COR-L47 (cell line): ENCODE data around the gene CAPN15.

Source experiments
- DNase-seq: peaks from one replicate; lab custom pipeline; 2025; lab: John Stamatoyannopoulos, UW

CAPN15 gene

DNA sequence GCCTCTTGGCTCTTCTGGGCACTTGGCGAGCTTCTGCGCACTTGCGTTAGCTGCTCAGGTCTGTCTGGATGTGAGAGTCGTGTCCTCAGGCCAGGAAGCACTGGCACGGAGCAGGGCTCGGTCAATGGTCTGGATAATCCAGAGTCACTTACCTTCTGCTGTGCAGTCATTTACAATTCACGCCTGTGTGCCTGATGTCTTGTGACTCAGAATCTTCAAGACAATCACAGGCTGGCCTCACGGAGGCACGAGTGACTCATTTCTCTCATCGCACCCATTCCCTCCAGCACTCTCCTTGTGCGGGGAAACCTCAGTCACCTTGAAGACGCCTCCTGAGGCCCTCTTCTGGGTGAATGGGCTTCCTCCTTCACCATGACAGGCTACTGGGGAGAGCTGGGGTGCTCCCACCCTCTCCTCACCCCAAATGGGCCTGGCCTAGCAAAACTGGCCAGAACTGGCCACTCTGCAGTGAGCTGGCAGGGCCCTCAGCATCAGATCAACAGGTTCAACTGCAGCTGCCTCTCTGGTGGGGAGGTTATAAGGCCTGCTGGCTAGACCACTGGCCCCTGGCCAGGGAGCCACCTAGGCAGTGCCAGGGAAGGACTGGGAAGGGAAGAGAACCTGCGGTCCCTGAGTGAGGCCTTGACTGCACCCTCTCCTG is 1.9 kb upstream of the CAPN15 start:
- DNase-seq, result no peak

DNA sequence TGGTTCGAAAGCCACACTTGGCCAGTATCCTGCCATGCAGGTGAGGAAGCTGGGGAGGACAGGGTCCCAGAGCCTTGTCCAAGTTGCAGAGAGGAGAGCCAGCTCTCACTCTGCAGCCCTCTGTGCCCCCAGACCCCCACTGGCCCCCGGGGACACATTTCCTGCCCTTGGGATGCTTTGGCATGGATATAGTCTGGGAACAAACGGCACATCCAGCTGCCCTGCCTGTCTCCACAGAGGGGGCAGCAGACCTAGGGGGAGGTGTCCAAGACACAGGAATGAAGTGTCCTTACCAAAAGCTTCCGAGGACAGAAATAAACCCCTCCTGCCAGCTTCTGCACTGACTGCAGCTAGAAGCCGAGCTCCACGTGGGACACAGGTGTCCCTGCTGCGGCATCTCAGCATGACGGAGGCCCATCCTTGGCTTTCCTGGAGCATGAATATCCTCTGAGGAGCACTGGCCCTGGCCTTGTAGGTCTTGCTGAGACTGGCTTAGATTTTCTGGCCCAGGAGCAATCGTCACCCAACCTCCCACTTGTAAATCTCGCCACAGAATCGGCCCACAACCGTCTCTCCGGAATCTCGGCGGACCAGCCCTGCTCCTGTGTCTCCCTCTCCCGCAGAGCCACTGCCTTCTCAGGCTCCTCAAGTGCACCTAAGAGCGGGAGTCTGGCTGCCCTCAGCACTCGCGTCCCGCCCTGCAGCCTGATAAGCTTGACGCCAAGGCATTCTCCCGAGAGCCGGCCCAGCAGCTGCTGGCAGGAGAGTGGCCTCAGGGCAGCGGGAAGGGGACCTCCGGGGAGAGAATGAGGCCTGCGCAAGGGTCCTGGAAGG is 1.1 kb upstream of the CAPN15 start:
- DNase-seq, result peak; percentile 29

DNA sequence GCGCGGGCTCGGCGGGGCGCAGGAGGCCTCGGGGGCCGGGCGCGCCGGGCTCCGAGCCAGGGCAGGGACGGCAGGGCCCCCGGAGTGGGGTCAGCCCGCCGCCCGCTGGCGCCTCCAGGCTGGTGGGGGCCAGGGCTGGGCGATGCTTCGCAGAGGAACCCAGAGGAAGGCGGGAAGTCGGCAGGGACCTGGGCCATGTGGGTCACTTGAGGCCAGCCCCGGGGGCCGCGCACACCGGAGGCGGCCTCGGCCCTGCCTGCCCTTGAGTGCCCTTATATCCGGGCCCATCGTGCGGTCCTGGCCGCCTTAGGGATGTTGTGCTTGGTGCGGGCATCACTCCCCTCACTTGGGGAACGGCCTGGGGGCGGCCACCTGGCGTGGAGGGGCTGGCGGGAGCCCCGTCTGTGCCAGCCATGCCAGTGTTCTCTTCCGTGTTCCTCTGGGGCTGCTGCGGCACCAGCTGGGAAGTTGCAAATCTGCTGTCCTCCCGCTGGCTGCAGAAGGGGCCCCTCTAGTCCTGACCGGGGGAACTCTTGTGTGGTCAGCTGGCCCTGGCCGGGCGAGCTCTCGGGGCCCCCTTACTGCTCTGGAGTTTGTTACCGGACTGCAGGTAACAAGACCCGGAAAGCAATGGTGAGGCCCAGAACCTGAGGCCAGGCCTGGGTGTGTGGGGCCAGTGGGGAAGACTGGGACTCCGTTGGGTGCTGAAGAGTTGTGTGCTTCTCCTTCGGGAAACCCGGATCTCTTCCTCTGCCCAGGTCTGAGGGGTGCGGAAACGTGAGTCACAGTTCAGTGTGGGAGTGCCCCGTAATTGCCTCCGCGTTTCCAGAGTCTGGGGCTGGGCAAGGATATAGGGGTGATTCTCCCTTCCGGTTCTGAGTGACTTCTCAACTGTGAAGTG is 849 bp downstream of the CAPN15 start:
- no peak for DNase-seq

DNA sequence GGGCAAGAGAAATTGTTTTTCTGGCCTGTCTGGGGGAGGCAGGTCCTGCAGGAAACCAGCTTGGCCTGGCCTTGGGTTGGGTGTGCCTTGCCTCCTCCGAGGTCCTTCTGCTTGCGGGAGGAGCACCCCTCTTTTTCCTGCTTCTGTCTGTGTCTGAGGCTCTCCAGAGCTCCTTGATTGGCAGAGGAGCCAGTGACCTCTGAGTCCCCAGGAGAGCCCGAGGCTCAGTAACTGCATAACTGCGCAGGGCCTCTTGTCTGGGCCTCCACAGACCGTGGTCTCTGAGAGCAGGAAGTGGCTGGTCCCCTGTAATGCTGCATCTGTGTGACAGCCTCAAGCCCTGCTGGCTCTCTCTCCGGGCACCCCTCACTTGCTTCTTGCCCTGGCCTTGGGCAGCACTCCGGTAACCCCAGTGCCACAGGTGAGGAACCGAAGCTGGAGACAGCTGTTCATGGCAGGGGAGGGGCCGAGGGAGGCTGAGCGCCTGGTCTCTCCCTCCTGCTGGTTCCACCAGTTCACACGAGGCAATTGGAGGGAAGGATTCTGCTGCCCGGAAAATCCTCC is 1.6 kb downstream of the CAPN15 start:
- DNase-seq, result no peak

DNA sequence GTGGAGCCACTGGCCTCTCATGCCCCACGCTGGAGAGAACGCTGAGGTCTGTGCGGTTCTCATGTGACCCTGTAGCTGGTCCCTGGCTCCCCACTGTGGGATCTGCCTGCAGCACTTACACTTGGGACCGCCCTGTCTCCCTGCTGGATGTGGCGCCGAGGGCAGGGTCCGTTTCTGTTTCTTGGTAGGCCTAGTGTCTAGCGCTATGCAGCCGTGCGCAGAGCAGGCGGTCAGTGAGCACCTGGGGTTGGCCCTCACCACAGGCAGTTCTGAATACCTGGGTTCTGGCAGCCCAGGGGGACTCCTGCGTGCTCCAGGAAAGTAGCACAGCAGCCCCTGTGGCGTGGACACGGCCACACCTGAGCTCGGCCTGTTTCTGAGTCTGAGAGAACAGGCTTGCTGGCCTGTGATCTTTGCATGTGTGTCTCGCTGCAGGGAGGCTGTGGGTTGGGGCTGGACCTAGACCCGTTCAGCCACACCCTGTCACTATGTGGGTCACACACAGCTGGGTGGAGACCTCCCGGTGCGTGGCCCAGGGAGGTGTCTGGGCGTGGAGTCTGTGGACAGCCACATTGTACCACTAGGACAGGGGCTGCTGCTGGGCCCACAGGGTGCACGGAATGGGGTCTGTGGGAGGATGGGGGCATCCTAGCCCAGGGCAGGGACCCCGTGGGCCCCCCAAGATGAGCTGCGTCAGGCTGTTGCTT is 2.8 kb downstream of the CAPN15 start:
- DNase-seq, result no peak

DNA sequence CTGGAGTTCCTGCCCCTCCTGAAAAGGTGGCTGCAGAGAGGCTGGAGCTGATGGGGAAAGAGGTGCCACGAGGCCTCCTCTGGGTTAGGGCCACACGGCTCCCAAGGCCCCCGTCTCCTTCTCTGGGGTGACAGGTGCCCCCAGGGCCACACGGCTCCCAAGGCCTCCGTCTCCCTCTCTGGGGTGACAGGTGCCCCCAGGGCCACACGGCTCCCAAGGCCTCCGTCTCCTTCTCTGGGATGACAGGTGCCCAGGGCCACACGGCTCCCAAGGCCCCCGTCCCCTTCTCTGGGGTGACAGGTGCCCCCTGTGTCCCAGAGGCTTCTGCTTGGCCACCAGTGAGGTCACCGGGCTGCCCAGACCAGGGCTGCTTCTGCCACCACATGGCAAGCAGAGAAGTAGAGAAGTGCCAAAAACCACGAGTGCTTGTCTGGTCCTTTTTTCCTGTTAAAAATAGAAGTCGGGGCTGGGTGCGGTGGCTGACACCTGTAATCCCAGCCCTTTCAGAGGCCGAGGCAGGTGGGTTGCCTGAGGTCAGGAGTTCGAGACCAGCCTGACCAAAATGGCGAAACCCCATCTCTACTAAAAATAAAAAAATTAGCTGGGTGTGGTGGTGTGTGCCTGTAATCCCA is 4.1 kb downstream of the CAPN15 start:
- no peak for DNase-seq

DNA sequence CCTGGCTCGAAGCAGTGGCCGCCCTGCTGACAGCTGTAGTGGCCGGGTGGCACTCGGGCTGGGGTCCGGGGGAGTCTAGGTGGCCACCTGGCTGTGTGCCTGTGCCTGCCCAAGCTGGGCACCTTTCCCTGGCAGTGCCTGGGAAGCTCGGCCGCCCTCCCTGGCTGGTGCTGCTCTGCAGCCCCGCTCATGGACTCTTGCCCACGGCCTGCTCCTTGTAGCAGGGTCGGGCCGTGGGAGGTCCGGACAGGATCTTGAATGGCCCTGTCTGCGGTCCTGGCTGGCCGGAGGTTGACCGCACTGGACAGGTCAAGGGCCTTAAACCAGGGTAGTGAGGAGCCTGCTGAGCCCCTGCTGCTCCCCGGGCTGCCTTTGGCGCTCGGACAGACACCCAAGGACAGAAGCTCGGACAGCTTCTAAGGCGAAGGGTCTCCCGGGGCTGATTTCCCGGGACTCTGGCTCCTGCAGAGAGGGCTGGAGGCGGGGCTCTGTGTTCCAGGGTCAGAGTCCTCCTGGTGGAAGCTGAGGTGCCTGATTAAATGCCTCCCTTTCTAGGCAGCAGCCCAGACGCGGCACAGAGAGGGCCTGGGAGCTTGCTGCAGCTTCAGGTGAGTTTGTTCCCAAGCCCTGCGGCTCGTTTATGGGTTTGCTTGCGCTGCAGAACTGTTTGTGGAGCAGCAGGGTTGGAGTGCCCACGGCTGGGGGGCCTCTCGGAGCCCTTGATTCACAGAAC is 6.0 kb downstream of the CAPN15 start:
- no peak for DNase-seq

DNA sequence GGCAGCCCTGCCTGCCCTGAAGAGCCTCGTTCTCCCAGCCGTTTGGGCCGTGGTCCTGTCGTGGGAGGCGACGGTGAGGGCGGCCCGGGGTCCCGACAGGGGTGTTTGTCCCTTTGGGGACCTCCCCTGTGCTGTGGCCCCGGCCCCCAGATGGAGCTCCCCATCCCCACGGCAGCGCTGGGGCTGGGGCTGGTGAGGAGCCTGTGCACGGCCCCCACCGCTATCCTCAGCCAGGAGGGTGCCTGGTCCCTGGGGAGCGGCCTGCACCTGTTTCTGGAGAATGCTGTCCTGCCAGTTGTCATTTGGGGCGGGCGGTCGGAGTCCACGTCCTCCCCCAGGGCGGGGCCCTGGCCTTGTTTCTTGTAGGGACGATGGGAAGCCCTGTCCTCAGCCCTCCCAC is 6.6 kb downstream of the CAPN15 start:
- no peak for DNase-seq

DNA sequence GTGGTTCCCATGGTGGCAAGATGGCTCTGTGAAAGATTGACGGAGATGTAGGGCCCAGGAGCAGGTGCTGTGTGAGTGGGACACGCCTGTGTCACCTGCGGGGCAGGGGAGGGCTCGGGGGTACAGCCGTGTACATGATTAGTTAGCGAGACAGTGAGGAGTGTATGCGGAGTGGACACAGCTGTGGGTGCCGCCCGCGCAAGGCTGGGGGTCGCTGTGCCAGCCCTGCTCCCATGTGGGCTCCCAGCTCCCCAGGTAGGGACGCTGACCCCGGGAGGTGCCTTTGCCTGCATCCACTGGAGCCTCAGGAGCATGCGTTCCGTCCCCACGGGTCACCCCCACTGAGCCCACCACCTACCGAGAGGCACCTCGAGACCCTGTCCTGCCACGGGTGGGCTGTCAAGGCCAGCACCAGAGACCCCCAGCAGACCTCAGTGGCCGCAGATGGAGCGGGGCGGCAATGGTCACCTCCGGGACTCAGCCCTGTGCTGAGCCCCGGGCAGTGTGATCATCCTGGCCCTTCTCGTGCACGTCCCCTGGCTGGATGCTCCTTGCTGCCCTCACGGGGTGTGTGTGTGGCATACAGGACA is 7.4 kb downstream of the CAPN15 start:
- no peak for DNase-seq

DNA sequence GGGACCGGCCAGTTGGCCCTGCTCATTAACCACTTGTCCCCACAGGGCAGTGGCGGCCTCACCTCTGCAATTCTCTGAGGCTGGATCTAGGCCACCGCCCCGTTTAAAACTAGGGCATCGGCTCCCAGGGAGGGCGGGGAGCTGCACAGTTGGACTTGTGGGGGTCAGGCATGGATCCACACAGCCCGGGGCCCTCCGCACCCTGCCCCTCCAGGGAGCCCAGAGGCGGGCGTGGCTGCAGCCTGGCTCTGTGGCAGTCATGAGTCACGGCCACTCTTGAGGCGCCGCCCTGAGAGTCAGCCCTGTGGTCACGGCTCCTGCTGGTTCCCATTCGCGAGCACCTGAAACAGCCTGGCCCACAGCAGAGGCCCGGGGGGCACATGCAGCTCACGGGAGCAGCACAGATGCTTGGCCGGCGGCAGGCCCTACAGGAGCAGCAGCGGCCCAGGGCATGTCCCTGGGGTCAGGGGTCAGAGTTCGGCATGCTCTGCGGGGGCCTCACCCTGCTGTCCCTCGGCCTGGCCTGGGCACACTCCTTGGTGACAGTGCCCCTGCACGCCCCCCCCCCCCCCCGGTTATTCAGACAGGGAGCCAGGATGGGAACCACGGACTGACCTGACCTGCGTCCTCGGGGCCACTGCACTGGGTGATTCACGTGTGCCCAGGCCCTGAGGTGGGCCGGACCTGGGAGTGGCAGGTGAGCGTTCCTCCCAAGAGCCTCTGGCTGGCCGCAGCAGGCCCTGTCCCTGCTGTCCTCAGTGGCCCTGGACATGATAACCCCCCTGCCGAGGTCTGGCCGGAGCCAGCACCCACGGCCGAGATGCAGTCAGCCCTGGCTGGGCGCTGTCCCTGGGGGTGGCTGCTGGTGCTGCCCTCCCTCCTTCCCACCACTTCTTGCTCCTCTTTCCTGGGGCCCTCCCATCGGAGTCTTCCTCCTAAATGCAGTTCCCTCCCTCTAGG is 8.2 kb downstream of the CAPN15 start:
- DNase-seq, result no peak

DNA sequence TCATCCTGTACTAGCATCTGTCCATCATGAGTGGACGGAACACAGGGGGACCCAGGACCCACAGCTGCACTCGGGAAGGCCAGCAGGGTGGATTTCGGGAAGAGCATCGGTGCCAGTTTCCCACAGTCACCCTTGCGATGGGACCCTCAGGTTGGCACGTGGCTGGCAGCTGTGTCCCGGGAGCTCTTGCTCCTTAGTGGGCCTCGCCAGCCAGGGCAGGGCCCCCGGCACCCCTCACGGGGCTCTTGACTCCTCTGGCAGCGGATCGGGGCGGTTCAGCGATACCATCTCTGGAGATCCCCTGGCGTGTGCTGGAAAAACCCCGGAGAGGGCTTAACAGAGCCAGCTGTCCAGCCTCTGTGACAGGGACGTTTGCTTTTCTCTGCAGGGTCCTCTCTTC is 9.2 kb downstream of the CAPN15 start:
- no peak for DNase-seq

DNA sequence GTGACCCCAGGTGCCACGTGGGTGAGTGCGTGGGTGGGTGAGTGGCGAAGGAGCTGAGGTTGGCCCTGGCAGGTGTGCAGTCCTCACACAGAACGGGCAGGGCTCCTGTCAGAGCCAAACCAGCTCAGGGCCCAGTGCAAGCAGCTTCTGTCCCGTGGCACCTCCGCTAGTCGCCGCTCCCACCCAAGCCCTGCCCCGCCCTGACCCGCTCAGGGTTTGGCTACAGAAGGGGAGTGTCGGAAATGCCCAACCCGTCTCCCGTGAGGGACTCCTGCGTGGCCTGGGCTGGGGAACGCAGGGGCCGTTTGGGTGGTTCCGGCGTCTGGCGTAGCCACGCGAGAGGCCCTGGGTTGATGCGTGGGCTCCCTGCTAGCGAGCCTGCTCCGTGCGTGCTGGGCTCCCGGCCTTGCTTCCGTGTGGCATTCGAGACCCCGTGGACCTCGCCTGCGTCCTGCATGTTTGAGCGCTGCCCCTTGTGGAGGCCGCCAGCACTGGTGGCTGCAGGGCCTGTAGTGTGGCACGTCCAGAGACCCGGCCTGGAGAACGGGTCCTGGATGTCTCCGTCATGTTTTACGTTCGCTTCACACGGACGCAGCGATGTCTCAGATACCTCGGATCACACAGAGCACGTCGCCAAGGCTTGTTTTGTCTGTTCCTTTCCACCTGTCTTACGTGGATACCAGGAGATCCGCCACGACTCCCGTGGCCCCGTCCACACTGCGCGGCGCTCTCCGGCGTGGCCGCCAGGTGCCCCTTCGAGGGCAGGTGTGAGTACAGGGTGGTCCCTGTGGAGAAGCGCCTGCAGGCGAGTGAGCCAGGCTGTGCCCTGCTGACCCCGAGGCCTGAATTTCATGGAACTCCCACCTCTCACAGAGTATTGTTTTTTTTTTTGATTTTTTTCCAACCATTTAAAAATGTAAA is 10.2 kb downstream of the CAPN15 start:
- DNase-seq, result no peak

DNA sequence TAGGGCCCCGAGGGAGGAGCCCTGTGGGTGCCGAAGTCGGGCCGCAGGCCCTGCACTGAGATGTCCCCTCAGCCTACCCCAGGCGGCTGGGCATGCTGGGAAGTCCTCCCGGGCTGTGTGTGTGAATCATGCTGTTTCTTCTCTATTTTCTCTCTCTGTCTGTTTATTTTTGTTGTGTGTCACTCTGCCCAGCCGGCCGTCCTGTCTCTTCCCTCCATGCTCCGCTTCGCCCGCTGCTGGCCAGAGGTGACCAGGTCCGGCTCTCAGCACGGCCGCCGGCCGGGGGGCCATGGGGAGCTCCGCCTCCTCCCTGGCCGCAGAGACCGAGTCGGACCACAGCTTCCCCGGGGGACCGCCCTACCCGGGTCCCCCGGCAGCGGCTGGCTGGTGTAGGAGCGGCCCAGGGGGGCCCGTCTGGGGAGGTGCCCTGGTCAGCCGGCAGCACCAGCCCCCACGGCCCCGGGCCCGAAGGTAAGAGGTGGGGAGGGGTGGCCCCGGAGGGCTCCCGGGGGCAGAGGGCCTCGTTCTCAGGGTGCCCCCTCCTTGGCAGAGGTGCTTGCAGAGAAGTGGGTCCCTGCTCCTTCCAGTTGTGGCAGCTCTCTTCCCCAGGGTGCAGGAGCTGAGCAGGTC is 12.5 kb downstream of the CAPN15 start:
- DNase-seq, result no peak

DNA sequence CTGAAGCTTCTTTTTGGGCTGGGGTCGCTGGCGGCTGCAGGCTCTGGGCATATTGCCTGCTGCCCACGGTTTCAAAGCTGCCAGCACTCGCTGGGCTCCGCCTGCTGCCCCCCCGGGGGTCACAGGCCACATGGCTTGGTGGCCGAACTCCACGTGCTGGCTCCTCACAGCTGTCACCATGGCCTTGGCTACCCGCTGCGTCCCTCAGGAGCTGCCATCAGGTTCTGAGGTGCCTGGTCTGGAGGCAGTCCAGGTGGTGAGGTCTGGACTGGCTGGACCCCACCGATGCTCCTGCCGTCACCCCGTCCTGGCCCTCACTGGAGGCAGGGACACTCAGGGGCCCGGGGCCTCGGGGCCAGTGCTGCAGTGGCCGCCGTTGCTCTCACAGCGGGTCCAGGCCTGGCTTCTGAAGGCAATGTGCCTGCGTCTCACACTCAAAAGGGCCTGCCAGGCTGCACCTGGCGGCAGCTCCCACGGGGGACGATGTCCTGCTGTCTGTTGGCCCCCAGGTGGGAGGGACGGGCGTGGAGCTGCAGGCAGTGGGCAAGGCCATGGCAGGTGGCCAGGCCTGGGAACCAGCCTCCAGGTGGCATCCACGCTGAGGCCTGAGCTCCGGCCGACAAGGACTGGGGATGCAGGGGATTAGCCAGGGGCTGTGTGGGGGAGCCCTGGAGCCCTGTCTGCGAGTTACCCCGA is 13.3 kb downstream of the CAPN15 start:
- DNase-seq, result peak; percentile 77

DNA sequence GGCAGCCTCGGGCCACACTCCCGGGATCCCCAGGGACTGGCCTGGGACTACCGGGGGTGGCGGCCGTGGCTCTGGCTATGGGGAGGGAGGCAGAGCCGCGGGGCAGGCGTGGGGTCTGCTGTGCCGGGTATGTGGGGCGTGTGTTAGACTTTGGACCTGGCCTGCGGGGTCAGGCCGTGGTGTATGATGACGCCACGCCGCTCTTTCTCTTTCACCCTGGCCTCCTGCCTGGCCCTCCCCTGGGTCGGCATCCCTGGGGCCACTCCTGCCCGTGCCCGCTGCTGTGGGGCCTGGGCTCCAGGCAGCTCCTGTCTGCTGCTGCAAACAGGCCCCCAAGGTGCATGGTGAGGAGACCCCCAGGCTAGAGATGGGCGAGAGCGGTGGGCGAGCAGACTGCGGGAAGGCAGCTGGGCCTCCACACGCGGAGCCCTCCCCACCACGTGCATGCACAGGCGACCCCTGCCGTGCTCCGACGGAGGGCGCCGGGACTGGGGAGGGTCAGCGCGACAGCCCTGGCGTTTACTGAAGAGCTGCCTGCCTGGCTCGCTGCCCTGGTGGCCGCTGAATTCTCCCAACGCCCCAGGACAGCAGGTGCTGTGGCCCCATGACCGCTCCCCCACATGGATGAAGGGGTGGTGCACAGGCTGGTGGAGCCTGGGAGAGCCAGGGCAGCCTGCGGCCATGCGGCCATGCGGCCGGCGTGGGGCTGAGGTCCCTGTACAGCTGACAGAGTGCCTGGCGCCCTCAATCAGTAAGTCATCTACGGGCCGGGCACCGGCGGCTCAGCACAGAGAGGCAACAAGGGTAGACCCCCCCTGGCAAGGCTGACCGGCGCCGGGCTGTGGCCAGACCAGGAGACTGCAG is 16.0 kb downstream of the CAPN15 start:
- no peak for DNase-seq

DNA sequence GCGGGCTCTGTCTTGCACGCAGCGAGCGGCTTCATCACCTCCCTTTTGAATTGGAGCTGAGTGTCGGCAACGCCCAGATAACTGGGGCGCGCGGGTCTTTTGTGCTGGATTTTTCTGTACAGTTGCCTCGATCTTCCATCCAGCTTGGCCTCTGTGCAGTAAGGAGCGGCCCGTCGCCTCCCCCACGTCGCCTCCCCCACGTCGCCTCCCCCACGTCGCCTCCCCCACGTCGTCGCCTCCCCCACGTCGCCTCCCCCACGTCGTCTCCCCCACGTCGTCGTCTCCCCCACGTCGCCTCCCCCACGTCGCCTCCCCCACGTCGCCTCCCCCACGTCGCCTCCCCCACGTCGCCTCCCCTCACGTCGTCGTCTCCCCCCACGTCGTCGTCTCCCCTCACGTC is 17.0 kb downstream of the CAPN15 start:
- DNase-seq, result no peak
